NCI-H460 (cell line): ENCODE data around the gene LYL1. TPM values are rescaled to one million over a fixed set of nuclear protein-coding genes. Genes with fewer than 3 reads are reported as not detected.

Experiments used
- DNase-seq: peaks from one replicate; pipeline ENCODE4 v3.0.0-alpha.2; 2016; ENCODE audit warnings: low read depth; ENCODE audit errors: extremely low read depth
- total RNA-seq: library from RNA; depleted of rRNA; stranded (reverse); fragments of >200 nt; shearing (Covaris generic); gene quantifications from 2 replicates; pipeline ENCODE4 v1.2.3, GENCODE V29; 2014

The LYL1 gene
- total RNA-seq, 1 experiment from 2014 or later: 1.4 TPM

DNA sequence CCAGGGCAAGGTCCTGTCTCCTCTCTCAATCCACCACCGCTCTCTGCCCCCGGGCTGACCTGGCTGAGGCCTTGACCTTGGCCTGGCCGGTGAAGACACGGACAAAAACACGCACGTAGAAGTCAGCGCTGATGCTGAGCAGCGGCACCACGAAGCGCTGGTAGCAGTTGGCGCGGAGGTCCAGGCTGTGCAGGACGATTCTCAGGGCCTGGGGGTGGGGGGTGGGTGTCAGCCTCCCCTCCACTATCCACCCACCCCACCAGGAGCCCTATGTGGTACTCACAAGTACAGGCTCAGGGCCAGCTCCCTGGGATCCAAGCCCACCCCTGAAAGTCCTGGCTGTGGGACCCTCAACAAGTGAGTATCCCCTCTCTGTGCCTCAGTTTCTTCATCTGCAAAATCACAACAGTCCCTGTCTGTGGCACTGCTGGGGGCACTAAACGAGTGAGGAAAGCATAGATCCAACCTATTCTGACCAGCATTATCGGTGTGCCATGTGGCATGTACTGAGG lies 7.5 kb upstream of the LYL1 start:
- no peak for DNase-seq

DNA sequence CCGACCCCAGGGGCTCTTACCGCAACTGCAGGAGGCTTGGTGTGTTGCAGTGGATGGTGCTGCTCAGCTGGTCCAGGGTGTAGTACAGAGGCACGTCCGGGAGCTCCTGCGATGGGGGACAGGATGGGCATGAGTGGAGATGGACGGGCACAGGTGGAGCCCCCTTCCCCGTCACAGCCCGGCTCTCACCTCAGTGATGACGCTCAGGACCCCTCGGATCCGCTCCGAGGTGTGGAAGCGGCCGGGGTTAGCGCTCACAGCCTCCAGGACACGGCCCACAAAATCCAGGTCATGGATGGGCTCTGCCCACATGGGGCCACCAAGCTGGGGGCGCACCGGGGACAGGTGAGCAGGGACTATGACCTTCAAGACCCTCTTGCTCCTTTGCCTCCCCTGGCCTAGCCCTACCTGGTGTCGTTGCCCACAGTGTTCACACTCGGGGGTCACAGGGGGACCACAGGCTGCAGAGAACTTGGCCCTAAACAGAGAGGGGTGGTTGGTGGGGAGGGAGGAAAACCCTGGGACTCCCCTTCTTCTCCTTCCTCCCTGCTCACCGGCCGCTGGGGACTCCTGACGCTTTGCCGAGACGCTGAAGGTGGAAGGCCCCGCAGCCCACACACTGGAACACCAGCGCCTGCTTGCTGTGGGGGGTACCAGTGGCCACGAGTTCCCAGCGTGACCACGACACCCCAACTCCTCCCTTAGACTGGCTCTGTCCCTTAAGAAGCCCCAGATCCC lies 6.9 kb upstream of the LYL1 start:
- no peak for DNase-seq

- no peak for DNase-seq
Measured at GRCh38 chr19:13104848-13105711, 2.4 kb upstream of the LYL1 start.

- no peak for DNase-seq
Measured at GRCh38 chr19:13104360-13104847, 1.7 kb upstream of the LYL1 start.

- DNase-seq: no peak
Measured at GRCh38 chr19:13103581-13104359, 1.1 kb upstream of the LYL1 start.

- DNase-seq: no peak
Measured at GRCh38 chr19:13102416-13102665, 317 bp downstream of the LYL1 start.

- DNase-seq: no peak
Measured at GRCh38 chr19:13101590-13102415, 855 bp downstream of the LYL1 start.

GRCh38 chr19:13100841-13101589 lies 1.6 kb downstream of the LYL1 start:
- DNase-seq: no peak

- DNase-seq: no peak
Measured at GRCh38 chr19:13100031-13100588, 2.5 kb downstream of the LYL1 start.

DNA sequence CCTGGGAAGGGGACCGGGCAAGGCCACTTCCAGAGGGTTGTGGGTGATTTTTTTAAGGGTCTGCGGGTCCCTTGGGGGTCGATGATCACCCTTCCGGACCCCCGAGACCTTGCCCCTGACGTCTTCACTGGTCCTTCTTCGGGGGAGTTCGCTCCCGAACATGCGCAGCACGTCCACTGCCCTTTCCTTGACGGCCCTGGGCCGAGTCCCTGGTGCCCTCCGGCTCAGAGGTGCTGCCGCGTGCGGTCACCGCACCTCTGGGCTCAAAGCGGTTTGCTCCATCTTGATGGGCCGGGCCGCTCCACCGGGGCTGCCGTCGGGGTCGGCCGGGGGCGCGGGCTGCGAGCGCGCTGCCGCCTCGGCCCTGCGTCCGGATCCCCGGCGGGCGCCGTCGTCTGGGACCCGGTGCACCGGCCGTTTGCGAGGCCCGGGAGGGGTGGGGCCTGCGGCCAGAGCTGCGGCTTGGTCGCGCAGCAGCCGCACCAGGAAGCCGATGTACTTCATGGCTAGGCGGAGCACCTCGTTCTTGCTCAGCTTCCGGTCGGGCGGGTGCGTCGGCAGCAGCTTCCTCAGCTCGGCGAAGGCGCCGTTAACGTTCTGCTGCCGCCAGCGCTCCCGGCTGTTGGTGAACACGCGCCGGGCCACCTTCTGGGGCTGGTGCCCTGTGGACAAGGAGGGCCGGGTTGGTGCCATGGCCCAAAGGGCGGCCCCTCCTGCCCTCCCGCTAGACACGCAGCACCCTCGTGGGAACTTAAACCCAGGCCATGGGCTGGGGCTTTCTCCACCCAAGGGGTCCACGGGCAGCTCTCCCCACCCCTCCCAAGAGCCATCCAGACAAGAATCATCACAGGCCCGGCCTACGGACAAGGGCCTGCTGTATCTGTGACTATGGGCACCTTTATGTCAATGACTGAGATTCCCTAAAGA lies 3.3 kb downstream of the LYL1 start:
- no peak for DNase-seq

DNA sequence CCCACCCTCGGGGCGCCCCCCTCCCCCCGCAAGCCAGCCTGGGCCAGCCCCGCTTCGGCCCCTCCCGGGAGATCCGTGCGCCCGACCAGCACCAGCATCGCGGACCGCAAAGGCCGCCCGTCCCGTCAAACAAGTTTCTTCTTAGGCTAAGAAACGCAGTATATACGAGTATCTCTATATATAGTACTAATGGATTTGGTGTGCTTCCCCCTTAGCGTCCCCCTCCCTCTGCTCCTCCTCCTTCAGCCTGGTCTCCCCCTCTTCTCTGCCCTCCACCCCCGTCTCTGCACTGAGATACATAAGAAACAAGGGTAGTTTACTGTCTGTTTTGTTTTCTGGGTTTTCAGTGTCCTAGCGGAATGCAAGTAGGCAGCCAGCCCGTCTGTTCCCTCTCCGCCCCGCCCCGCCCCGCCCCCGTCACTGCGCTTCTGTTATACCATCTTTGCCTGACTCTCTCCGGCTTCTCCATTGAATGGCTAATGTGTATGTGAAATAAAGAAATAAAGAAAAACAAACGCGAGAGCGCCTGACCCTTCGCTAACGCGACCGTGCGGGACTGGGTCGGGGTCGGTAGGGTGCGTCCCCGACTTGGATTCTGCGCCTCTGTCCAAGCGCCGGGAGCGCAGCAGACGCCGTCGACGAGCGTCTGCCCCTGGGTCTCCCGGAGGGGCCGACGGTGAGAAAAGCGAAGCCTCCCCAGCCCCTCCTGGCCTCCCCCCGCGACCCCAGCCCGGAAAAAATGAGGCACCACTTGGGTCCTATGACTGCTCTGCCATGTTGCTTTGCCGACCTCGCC lies 4.2 kb downstream of the LYL1 start:
- DNase-seq: no peak

DNA sequence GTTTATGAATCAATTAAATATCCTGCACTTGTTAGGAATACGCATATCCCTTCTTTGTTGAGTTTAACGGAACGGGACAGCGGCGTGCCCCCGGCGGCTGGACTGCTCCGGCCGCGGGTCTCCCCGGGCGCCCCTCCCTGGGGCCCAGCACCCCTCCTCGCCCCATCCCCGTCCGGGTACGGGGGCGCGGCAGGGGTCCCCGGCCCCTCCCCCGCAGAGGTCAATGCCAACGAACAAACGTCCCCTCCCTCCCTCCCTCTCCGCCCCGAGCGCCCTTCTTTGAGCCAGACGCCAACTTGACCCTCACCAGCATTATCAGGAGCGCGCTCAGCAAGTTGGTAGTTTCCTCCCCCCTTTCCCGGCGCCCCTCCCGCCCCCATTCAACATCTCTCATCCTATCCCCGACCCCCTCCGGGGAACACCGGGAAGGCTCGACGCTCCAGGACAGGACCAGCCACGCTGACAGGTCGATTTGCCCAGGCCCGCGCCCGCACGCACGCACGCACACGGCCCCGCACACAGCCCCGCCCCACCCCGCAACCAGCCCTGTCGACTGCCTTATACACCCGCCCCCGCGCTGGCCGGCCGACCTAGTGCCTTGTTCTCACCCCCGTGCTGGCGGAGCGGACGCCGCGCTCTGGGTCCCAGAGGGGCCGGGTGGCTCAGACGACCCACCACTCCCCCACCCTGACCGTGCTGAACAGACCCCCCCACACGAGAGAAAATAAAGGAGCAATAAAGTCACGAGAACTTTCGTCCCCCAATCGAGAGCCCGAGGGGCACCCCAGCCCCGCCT lies 5.0 kb downstream of the LYL1 start:
- DNase-seq: no peak

- DNase-seq: no peak
Measured at GRCh38 chr19:13097033-13097462, 5.6 kb downstream of the LYL1 start.

- DNase-seq: no peak
Measured at GRCh38 chr19:13095934-13096927, 6.4 kb downstream of the LYL1 start.

GRCh38 chr19:13095393-13095784 lies 7.3 kb downstream of the LYL1 start:
- DNase-seq: no peak
